DOHH2 (cell line): ENCODE results near the gene SLC13A2.
"Not testable (repeated sequence)": the region's sequence is repeated elsewhere in the genome, so short reads cannot be mapped to it uniquely, and the experiment has no call there.

ENCODE experiments used
- H3F3A ChIP-seq: fragments of 200-600 bp; sonication (generic), shearing (Covaris generic); 2 replicates; pipeline ENCODE4 v1.6.0; 2016; ENCODE audit warnings: antibody characterized with exemption, mild to moderate bottlenecking; ENCODE audit not compliant: control insufficient read depth, insufficient read depth
- H3K27ac ChIP-seq: fragments of 200-600 bp; sonication (generic); 2 replicates; pipeline ENCODE4 v1.5.1; 2014; ENCODE audit warnings: low read depth, mild to moderate bottlenecking, low read length, moderate library complexity
- H3K27me3 ChIP-seq: fragments of 200-600 bp; sonication (generic); 2 replicates; pipeline ENCODE4 v1.6.1; 2014; ENCODE audit warnings: mild to moderate bottlenecking, low read length, mixed read lengths; ENCODE audit not compliant: control insufficient read depth
- H3K36me3 ChIP-seq: fragments of 200-600 bp; sonication (generic); 2 replicates; pipeline ENCODE4 v1.6.1; 2014; ENCODE audit warnings: mild to moderate bottlenecking, low read length, moderate library complexity, mixed read lengths; ENCODE audit not compliant: control insufficient read depth
- H3K4me1 ChIP-seq: fragments of 200-600 bp; sonication (generic); 2 replicates; pipeline ENCODE4 v1.6.1; 2014; ENCODE audit warnings: mild to moderate bottlenecking, low read length, mixed read lengths; ENCODE audit not compliant: control insufficient read depth
- H3K4me2 ChIP-seq: fragments of 200-600 bp; sonication (generic); 2 replicates; pipeline ENCODE4 v1.6.0; 2014; ENCODE audit warnings: mild to moderate bottlenecking, low read length, moderate library complexity
- H3K4me3 ChIP-seq: fragments of 200-600 bp; sonication (generic); 2 replicates; pipeline ENCODE4 v1.5.1; 2014; ENCODE audit warnings: mild to moderate bottlenecking, low read length, mixed read lengths
- H3K79me2 ChIP-seq: fragments of 200-600 bp; sonication (generic); 2 replicates; pipeline ENCODE4 v1.6.1; 2014; ENCODE audit warnings: mild to moderate bottlenecking, low read length, mixed read lengths; ENCODE audit not compliant: control insufficient read depth
- H3K9me2 ChIP-seq: fragments of 200-600 bp; sonication (generic); replicated peaks from 2 replicates; pipeline ENCODE4 v1.6.1; 2014; ENCODE audit warnings: mild to moderate bottlenecking, low read length, mixed read lengths; ENCODE audit not compliant: control insufficient read depth
- H3K9me3 ChIP-seq: fragments of 200-600 bp; sonication (generic); 2 replicates; pipeline ENCODE4 v1.6.1; 2014; ENCODE audit warnings: antibody characterized with exemption, low read length, mixed read lengths; ENCODE audit not compliant: control insufficient read depth, insufficient read depth
- H4K20me1 ChIP-seq: fragments of 200-600 bp; sonication (generic); 2 replicates; pipeline ENCODE4 v1.6.0; 2014; ENCODE audit warnings: low read depth, mild to moderate bottlenecking, antibody characterized with exemption, low read length, moderate library complexity; ENCODE audit not compliant: control insufficient read depth, insufficient read depth
- CTCF ChIP-seq: fragments of 200-600 bp; sonication (generic); IDR thresholded peaks from one replicate; pipeline ENCODE4 v1.5.1; 2014; ENCODE audit warnings: antibody characterized with exemption, mild to moderate bottlenecking, low read depth, low read length; ENCODE audit not compliant: poor library complexity, severe bottlenecking
- EZH2phosphoT487 ChIP-seq: fragments of 200-600 bp; sonication (generic); IDR thresholded peaks from 2 replicates; pipeline ENCODE4 v1.6.1; 2017; ENCODE audit warnings: borderline replicate concordance, mild to moderate bottlenecking, antibody characterized with exemption, low read length, moderate library complexity, mixed read lengths

Gene SLC13A2

GRCh38 chr17:28520687-28521086 is 47.2 kb downstream of the SLC13A2 start:
- no peaks in the 10 kb centered on the region; the same call in 1 of the 2 replicates for H3K27me3 ChIP-seq
- H3K4me3 ChIP-seq, result no peak overlapping the region
- H3K27ac ChIP-seq, result no peak overlapping the region
- no peak overlapping the region for H3K4me2 ChIP-seq
- no peaks in the 10 kb centered on the region for H3K36me3 ChIP-seq
- H3K9me3 ChIP-seq, result peaks cover 7% of the 10 kb centered on the region; the same call in 1 of the 2 replicates
- H4K20me1 ChIP-seq, result no peaks in the 10 kb centered on the region
- no peaks in the 10 kb centered on the region for H3K9me2 ChIP-seq
- H3F3A ChIP-seq, result no peaks in the 10 kb centered on the region
- no peaks in the 10 kb centered on the region for H3K4me1 ChIP-seq
- H3K79me2 ChIP-seq, result no peaks in the 10 kb centered on the region
- TF ChIP-seq CTCF (no peak), EZH2phosphoT487 (no peak)

GRCh38 chr17:28521311-28522085 is 48.1 kb downstream of the SLC13A2 start:
- Histone ChIP-seq H3K27ac (no peak overlapping the region), H3K4me2 (no peak overlapping the region)
- TF ChIP-seq EZH2phosphoT487 (no peak), CTCF (no peak)

GRCh38 chr17:28522281-28522680 is 48.8 kb downstream of the SLC13A2 start:
- H3K4me1 ChIP-seq, H3K4me3 ChIP-seq, H3K27me3 ChIP-seq, H3K9me3 ChIP-seq, H3K4me2 ChIP-seq, H3K79me2 ChIP-seq, H3F3A ChIP-seq, H3K27ac ChIP-seq, H3K9me2 ChIP-seq, H4K20me1 ChIP-seq, H3K36me3 ChIP-seq: not testable (repeated sequence)

More at GRCh38 chr17:28521311-28522085, 48.1 kb downstream of the SLC13A2 start:
- Histone ChIP-seq H4K20me1 (no peaks in the 10 kb centered on the region), H3K36me3 (no peaks in the 10 kb centered on the region), H3K9me3 (no peaks in the 10 kb centered on the region), H3K4me3 (no peak overlapping the region), H3K9me2 (no peaks in the 10 kb centered on the region), H3K79me2 (no peaks in the 10 kb centered on the region), H3F3A (no peaks in the 10 kb centered on the region), H3K27me3 (no peaks in the 10 kb centered on the region; the same call in 1 of the 2 replicates), H3K4me1 (no peaks in the 10 kb centered on the region)

GRCh38 chr17:28523186-28523585 is 49.7 kb downstream of the SLC13A2 start:
- no peaks in the 10 kb centered on the region for H3K79me2 ChIP-seq
- TF ChIP-seq CTCF (no peak), EZH2phosphoT487 (no peak)
- no peaks in the 10 kb centered on the region; the same call in 1 of the 2 replicates for H3K27me3 ChIP-seq
- no peak overlapping the region for H3K27ac ChIP-seq
- H4K20me1 ChIP-seq, result no peaks in the 10 kb centered on the region
- H3K4me3 ChIP-seq, result no peak overlapping the region
- no peaks in the 10 kb centered on the region for H3K4me1 ChIP-seq
- H3K9me3 ChIP-seq, result no peaks in the 10 kb centered on the region
- no peak overlapping the region for H3K4me2 ChIP-seq
- H3F3A ChIP-seq, result no peaks in the 10 kb centered on the region
- H3K9me2 ChIP-seq, result no peaks in the 10 kb centered on the region
- no peaks in the 10 kb centered on the region for H3K36me3 ChIP-seq
